22Rv1 (cell line): ENCODE measurements around the gene C16orf96.

Source experiments
- CTCF ChIP-seq: fragments of 450-650 bp; IDR thresholded peaks from 2 replicates; pipeline ENCODE4 v1.5.1; 2017; ENCODE audit warnings: mild to moderate bottlenecking
- ZFX ChIP-seq: fragments of 450-650 bp; IDR thresholded peaks from 2 replicates; pipeline ENCODE4 v1.6.1; 2017; ENCODE audit warnings: antibody characterized with exemption, borderline replicate concordance

GRCh38 chr16:4628283-4628682 lies 72.1 kb downstream of the C16orf96 start:
- no peak for TF ChIP-seq CTCF
- no peak for TF ChIP-seq ZFX
